ENCODE results near the gene NOPCHAP1. TPM values are rescaled to one million over a fixed set of nuclear protein-coding genes. Genes with fewer than 3 reads are reported as not detected.

The NOPCHAP1 gene
- total RNA-seq, 3 donors from 2014 or later (not counting 1 experiment from before 2014, with no cell fraction given): 8.0 to 9.5 (median 8.6) TPM

GRCh38 chr12:104960464-104960863 is 25.7 kb upstream of the NOPCHAP1 start:
- peaks cover 7% of the 10 kb centered on the region for H3K27me3 ChIP-seq (ENCODE audit: control insufficient read depth, insufficient read depth, low read length)
- intact Hi-C loops (cut with micrococcal nuclease): no loop called here
- H3K4me1 Mint-ChIP-seq: peaks cover 12 to 19% of the 10 kb centered on the region in 2 donors
- H3K9me3 Mint-ChIP-seq: no peaks in the 10 kb centered on the region
- no peaks in the 10 kb centered on the region for H3K36me3 ChIP-seq (ENCODE audit: control insufficient read depth, insufficient read depth, low read length)
- ATAC-seq: no peak
- DNase-seq: no peak
- no peak overlapping the region for H3K4me3 Mint-ChIP-seq
- H3K9me3 ChIP-seq (ENCODE audit: control insufficient read depth, insufficient read depth, low read length): no peaks in the 10 kb centered on the region
- H3K4me3 ChIP-seq (ENCODE audit: low read length): no peak overlapping the region
- H3K27me3 Mint-ChIP-seq (ENCODE audit: low read depth in 2 of 2): peaks cover 29 to 38% of the 10 kb centered on the region in 2 donors
- H3K4me1 ChIP-seq (ENCODE audit: control insufficient read depth, insufficient read depth, low read length): peaks cover 13% of the 10 kb centered on the region
- no peak overlapping the region for H3K27ac ChIP-seq (ENCODE audit: low read length)
- WGBS (ENCODE audit: insufficient coverage): 96% methylated on average over 4 of the region's 4 CpGs
- no peaks in the 10 kb centered on the region for H3K36me3 Mint-ChIP-seq
- H3K27ac Mint-ChIP-seq: no peak overlapping the region
- no peak for TF ChIP-seq CTCF (IDR thresholded peaks at IDR 0.05)

DNA sequence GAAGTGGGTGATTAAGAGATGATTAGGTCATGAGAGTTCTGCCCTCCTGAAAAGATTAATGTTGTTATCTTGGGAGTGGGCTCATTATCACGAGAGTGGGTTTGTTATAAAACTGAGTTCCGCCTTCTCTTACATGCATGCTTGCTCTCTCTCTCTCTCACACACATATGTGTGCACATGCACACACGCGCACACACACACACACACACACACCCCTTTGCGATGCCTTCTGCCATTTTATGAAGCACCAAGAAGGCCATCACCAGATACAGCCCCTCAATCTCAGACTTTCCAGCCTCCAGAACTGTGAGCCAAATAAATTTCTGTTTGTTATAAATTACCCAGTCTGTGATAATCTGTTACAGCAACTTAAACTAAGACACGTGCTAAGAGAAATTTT is 22.4 kb upstream of the NOPCHAP1 start:
- H3K27me3 ChIP-seq (ENCODE audit: control insufficient read depth, insufficient read depth, low read length): peaks cover 7% of the 10 kb centered on the region
- no peak overlapping the region for H3K4me3 ChIP-seq (ENCODE audit: low read length)
- Mint-ChIP-seq H3K4me1 (peaks cover 7 to 8% of the 10 kb centered on the region in 2 donors), H3K9me3 (no peaks in the 10 kb centered on the region), H3K4me3 (no peak overlapping the region), H3K27ac (no peak overlapping the region), H3K27me3 (ENCODE audit: low read depth in 2 of 2) (peaks cover 26 to 49% of the 10 kb centered on the region in 2 donors), H3K36me3 (no peaks in the 10 kb centered on the region)
- 94% methylated on average over 5 of the region's 6 CpGs for WGBS (ENCODE audit: insufficient coverage)
- H3K27ac ChIP-seq (ENCODE audit: low read length): no peak overlapping the region
- intact Hi-C loops (cut with micrococcal nuclease): no loop called here
- ATAC-seq (no peak), DNase-seq (no peak)
- H3K36me3 ChIP-seq (ENCODE audit: control insufficient read depth, insufficient read depth, low read length): no peaks in the 10 kb centered on the region
- H3K9me3 ChIP-seq (ENCODE audit: control insufficient read depth, insufficient read depth, low read length): no peaks in the 10 kb centered on the region
- H3K4me1 ChIP-seq (ENCODE audit: control insufficient read depth, insufficient read depth, low read length): peaks cover 5% of the 10 kb centered on the region
- TF ChIP-seq CTCF (IDR thresholded peaks at IDR 0.05): no peak

DNA sequence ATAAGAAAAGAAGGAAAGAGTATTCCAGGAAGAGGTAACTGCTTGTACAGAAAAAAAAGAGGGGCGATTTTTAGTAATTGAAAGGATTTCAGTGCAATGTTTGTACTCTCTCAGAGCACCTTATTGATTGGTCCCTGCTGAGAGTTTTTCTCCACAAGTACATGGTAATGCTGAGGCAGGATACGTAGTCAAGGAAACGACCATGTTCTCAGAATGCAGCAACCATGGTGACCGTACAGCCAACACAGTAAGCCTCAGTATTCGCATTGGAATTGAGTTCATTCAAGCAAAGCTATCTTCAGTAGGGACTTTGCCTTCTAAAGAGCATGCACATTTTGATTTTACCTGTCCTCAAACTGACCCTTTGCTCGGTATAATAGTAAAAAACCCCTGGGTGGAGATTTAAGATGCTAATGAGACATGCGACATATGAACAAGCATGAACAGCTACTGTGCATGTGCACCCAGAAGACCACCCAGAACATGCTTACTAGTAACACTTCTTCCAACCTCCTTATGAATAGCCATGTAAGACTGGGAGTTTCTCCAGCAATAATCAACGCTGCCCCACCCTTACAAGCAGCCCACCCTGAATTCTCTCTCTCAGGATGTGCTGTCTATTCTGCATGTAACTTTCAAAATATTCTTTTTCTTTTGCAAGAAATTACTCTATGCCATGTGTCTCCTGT is 21.8 kb upstream of the NOPCHAP1 start:
- no peaks in the 10 kb centered on the region for H3K9me3 Mint-ChIP-seq
- H3K4me3 Mint-ChIP-seq: no peak overlapping the region
- Histone ChIP-seq H3K9me3 (ENCODE audit: control insufficient read depth, insufficient read depth, low read length) (no peaks in the 10 kb centered on the region), H3K4me3 (ENCODE audit: low read length) (no peak overlapping the region), H3K27ac (ENCODE audit: low read length) (no peak overlapping the region), H3K27me3 (ENCODE audit: control insufficient read depth, insufficient read depth, low read length) (peaks cover 7% of the 10 kb centered on the region), H3K4me1 (ENCODE audit: control insufficient read depth, insufficient read depth, low read length) (no peaks in the 10 kb centered on the region), H3K36me3 (ENCODE audit: control insufficient read depth, insufficient read depth, low read length) (no peaks in the 10 kb centered on the region)
- intact Hi-C loops (cut with micrococcal nuclease): no loop called here
- H3K27me3 Mint-ChIP-seq (ENCODE audit: low read depth in 2 of 2): peaks cover 25 to 49% of the 10 kb centered on the region in 2 donors
- H3K27ac Mint-ChIP-seq: no peak overlapping the region
- no peak for ATAC-seq
- peaks cover 1 to 3% of the 10 kb centered on the region in 2 donors for H3K4me1 Mint-ChIP-seq
- WGBS (ENCODE audit: insufficient coverage): 90% methylated on average over 7 of the region's 8 CpGs
- no peak for DNase-seq
- TF ChIP-seq CTCF (IDR thresholded peaks at IDR 0.05): no peak
- H3K36me3 Mint-ChIP-seq: no peaks in the 10 kb centered on the region

DNA sequence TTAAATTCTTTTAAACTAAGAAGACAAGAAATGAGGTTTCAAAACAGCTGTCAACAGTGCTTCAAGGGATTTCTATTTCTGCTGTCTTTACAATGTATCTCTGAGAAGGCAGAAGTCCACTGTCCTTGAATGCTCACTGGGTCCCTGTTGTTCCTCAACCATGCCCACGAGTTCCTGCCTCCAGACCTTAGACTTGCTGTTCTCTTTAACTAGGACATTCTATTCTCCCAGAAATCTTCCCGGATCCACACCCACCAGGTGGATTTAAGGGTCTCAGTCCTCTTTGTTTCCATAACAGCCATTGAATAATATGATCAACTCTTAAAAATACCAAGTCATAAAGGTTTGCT is 21.3 kb upstream of the NOPCHAP1 start:
- ATAC-seq (no peak), DNase-seq (no peak)
- intact Hi-C loops (cut with micrococcal nuclease): no loop called here
- Mint-ChIP-seq H3K27ac (no peak overlapping the region), H3K9me3 (no peaks in the 10 kb centered on the region), H3K27me3 (ENCODE audit: low read depth in 2 of 2) (peaks cover 25 to 49% of the 10 kb centered on the region in 2 donors), H3K4me3 (no peak overlapping the region), H3K36me3 (no peaks in the 10 kb centered on the region), H3K4me1 (no peaks in the 10 kb centered on the region)
- H3K36me3 ChIP-seq (ENCODE audit: control insufficient read depth, insufficient read depth, low read length): no peaks in the 10 kb centered on the region
- no peaks in the 10 kb centered on the region for H3K9me3 ChIP-seq (ENCODE audit: control insufficient read depth, insufficient read depth, low read length)
- no peak for TF ChIP-seq CTCF (IDR thresholded peaks at IDR 0.05)
- no peak overlapping the region for H3K4me3 ChIP-seq (ENCODE audit: low read length)
- 73% methylated on average over 2 of the region's 2 CpGs for WGBS (ENCODE audit: insufficient coverage)
- peaks cover 7% of the 10 kb centered on the region for H3K27me3 ChIP-seq (ENCODE audit: control insufficient read depth, insufficient read depth, low read length)
- H3K27ac ChIP-seq (ENCODE audit: low read length): no peak overlapping the region
- no peaks in the 10 kb centered on the region for H3K4me1 ChIP-seq (ENCODE audit: control insufficient read depth, insufficient read depth, low read length)

Data from natural killer cell (primary cell).